Testis (tissue), 3 donors: ENCODE results near the gene PRDM8. TPM values are rescaled to one million over a fixed set of nuclear protein-coding genes. Genes with fewer than 3 reads are reported as not detected.

Experiments used
- DNase-seq: peaks from one replicate; pipeline ENCODE4 v3.0.0-alpha.2; 2019
- H3K27ac ChIP-seq, 2 donors: fragments of 200-600 bp; sonication (generic); one replicate each; pipeline ENCODE4 v1.5.1; 2019
- H3K27me3 ChIP-seq: fragments of 200-600 bp; sonication (generic); one replicate; pipeline ENCODE4 v1.5.1; 2019
- H3K36me3 ChIP-seq: fragments of 200-600 bp; sonication (generic); one replicate; pipeline ENCODE4 v1.5.1; 2017; ENCODE audit warnings: low read depth; ENCODE audit errors: missing control alignments
- H3K4me1 ChIP-seq: fragments of 200-600 bp; sonication (generic); one replicate; pipeline ENCODE4 v1.5.1; 2019
- H3K4me3 ChIP-seq, 2 donors: fragments of 200-600 bp; sonication (generic); one replicate each; pipeline ENCODE4 v1.5.1; 2017 to 2019
- H3K9me3 ChIP-seq: fragments of 200-600 bp; sonication (generic); one replicate; pipeline ENCODE4 v1.5.1; 2017
- CTCF ChIP-seq, 3 experiments: fragments of 450-650 bp in 2 of 3; fragments of 200-600 bp in 1 of 3; sonication (generic) in 1 of 3; IDR thresholded peaks; one replicate each; pipeline ENCODE4 v1.5.1; 2016 to 2019; ENCODE audit warnings: antibody characterized with exemption in 3 of 3, mild to moderate bottlenecking in 2 of 3, moderate library complexity in 1 of 3
- POLR2A ChIP-seq: fragments of 450-650 bp; IDR thresholded peaks from one replicate; pipeline ENCODE4 v1.6.1; 2017; ENCODE audit warnings: antibody characterized with exemption, mild to moderate bottlenecking, moderate library complexity
- WGBS, 2 donors: methylation state at CpG; one replicate each; pipeline ENCODE4 v1.1.5; 2018; 5-methylcytosine and 5-hydroxymethylcytosine counted together
- intact Hi-C: fragments of 100-400 bp; cut with DNase I; formaldehyde crosslinking; loops from one replicate; pipeline ENCODE4 v1.15.1; 2023; ENCODE audit warnings: low total_unique reads
- polyA plus RNA-seq: library from polyadenylated mRNA; stranded (reverse); fragments of 350-450 nt; fragmentation: Illumina TruSeq; extraction: RNeasy Lipid Tissue Mini Kit (QIAGEN cat#74804); gene quantifications from one replicate; pipeline ENCODE4 v1.2.3, GENCODE V29; 2014; ENCODE audit warnings: low read depth, low replicate concordance; ENCODE audit not compliant: insufficient read depth
- total RNA-seq, 2 donors: library from RNA; depleted of rRNA; stranded (reverse); fragments of >200 nt; gene quantifications; one replicate each; pipeline ENCODE4 v1.2.3, GENCODE V29; 2016

PRDM8 gene
- total and polyA plus RNA-seq, 3 donors from 2014 or later: 1.1 to 4.3 (median 3.9) TPM

DNA sequence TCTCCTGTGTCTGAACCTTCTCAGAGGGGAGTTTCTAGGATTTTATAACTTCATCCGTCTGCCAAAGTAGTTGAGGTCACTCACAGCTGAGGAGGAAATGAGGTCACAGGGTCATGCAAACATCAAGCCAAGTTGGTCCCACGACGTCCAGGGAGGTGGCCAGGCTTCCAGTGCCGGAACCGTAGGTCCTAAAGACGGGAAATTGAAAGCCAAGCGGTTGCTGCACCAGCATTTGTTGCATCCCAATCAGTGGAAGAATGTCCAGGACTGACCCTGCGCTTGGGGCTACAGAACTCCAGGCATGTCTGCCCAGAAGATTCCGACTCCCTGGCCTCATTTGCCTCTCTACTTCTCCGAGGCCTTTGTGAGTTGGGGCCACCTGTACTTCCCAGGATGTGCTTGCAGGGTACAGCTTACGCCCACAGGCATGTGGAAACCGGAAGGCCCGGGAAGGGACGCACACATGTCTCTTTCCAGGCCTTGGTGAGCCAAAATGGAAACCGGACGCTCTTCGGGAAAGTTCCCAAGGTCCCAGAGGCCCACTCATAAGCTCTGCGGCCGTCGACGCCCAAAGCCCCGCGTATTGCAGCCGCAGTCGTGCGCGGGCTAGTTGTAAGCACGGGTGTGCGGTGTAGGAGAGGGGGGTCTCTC lies 9.3 kb downstream of the PRDM8 start:
- H3K4me3 ChIP-seq: peak overlapping the region; percentile 5 to 11
- no peak overlapping the region for H3K27ac ChIP-seq
- no peak for TF ChIP-seq CTCF (IDR thresholded peaks at IDR 0.05)
- TF ChIP-seq POLR2A: no peak
- H3K4me1 ChIP-seq: no peaks in the 10 kb centered on the region
- H3K9me3 ChIP-seq: no peaks in the 10 kb centered on the region
- no peaks in the 10 kb centered on the region for H3K27me3 ChIP-seq
- intact Hi-C loops: no loop called here
- DNase-seq: peak; percentile 27
- H3K36me3 ChIP-seq: no peaks in the 10 kb centered on the region
- WGBS, 2 donors: 42 to 49% methylated on average over 14 to 29 of the region's 29 CpGs

DNA sequence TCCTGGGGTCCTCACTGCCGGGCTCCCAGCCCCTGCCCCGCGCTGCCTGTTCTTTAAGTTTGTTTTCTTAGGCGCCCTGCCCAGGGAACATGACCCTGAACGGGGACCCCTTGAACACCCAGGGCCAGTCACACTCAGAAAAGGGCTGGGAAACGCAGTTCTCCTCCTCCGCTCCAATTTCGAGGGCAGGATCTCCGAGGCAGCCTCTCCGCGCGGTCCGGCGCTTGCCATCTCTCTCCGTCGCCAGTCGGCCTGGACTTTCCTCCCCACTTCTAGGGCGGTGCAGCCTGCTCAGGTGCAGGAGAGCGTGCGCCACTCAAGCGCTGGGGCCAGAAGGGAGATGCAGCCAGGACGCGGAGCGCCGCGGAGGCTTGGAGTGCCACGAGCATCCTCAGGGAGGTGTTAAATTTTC lies 9.9 kb downstream of the PRDM8 start:
- Histone ChIP-seq H3K4me3 (peak overlapping the region; percentile 5 to 11), H3K36me3 (no peaks in the 10 kb centered on the region), H3K27ac (no peak overlapping the region), H3K27me3 (no peaks in the 10 kb centered on the region), H3K4me1 (no peaks in the 10 kb centered on the region), H3K9me3 (no peaks in the 10 kb centered on the region)
- intact Hi-C loops: no loop called here
- TF ChIP-seq CTCF (IDR thresholded peaks at IDR 0.05) (no peak), POLR2A (no peak)
- no peak for DNase-seq
- WGBS, 2 donors: 3 to 15% methylated on average over 9 to 27 of the region's 27 CpGs

DNA sequence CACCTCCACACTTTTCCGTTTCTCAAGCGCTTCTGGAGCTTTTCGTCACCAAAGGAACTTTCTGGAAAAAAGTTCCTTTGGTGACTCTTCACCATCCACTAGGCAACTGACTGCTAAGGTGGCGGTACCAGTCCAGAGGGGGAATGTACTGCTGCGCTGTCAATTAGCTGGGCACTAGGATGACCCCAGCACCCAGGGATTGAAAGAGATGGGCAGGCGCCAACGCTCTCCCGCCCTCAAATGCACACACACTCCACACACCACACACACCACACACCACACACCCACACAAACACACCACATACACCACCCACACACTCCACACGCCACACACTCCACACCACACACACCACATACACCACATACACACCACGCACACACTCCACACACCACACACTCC lies 10.4 kb downstream of the PRDM8 start:
- intact Hi-C loops: no loop called here
- WGBS, 2 donors: 48 to 63% methylated on average over 10 of the region's 10 CpGs
- TF ChIP-seq POLR2A (no peak), CTCF (IDR thresholded peaks at IDR 0.05) (no peak)
- no peaks in the 10 kb centered on the region for H3K9me3 ChIP-seq
- H3K4me1 ChIP-seq: no peaks in the 10 kb centered on the region
- H3K4me3 ChIP-seq: peak overlapping the region; percentile 5 to 11
- no peaks in the 10 kb centered on the region for H3K27me3 ChIP-seq
- no peak overlapping the region for H3K27ac ChIP-seq
- DNase-seq: no peak
- no peaks in the 10 kb centered on the region for H3K36me3 ChIP-seq

DNA sequence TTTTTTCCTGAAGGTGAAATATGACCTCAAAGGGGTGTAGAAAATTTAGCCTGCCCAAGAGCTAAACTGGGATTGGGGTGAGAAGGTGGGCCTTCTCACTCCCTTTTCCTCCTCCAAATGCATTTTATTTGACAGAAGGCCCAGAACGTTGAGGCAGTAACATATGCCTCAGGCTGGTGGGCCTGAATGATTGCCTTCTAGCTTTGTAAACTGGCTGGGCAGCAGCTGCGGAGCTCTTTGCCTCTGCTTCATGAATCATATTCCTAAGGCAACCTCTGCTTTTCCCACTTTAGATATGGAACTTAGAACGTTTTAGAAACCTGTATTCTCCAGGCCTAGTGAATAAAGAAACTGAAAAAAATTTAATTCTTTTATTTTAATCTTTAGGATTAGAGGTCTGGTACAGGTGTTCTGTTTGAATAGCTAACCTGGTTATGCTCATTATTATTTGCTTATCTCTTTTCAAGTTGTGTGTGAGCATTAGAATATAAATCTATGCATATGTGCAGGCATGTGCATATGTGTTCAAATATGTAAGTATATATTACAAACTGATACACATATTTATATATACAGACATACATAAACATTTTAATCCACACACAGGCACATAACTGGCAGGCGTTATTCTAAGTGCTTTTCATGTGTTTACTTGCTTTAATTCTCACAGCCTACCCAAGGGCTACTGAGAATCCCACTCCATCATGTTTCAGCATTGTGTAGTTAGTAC lies 11.5 kb downstream of the PRDM8 start:
- Histone ChIP-seq H3K4me1 (no peaks in the 10 kb centered on the region), H3K36me3 (no peaks in the 10 kb centered on the region), H3K9me3 (no peaks in the 10 kb centered on the region), H3K27ac (no peak overlapping the region), H3K4me3 (no peak overlapping the region), H3K27me3 (no peaks in the 10 kb centered on the region)
- DNase-seq: no peak
- WGBS, 2 donors: 65 to 76% methylated on average over 4 of the region's 4 CpGs
- intact Hi-C loops: no loop called here
- TF ChIP-seq POLR2A (no peak), CTCF (IDR thresholded peaks at IDR 0.05) (no peak)
